ENCODE results near the gene GPRC5A.

- TF ChIP-seq CTCF (IDR thresholded peaks at IDR 0.05) (no peak), POLR2A (IDR thresholded peaks at IDR 0.05) (no peak)
These were observed 10.8 kb upstream of the GPRC5A start for GRCh38 chr12:12880537-12880936.
